Activated CD4-positive, alpha-beta T cell treated with anti-CD3 and anti-CD28 coated beads for 48 hours (primary cell): ENCODE results near the gene CNTN6.

Source experiments
- DNase-seq: peaks from one replicate; pipeline ENCODE4 v3.0.0-alpha.2; 2020

The CNTN6 gene

GRCh38 chr3:1179146-1179545 lies 86.3 kb downstream of the CNTN6 start:
- no peak for DNase-seq

GRCh38 chr3:1183320-1184048 lies 90.7 kb downstream of the CNTN6 start:
- no peak for DNase-seq

- DNase-seq, result no peak
These were observed 97.7 kb downstream of the CNTN6 start for GRCh38 chr3:1190569-1190968.

- no peak for DNase-seq
These were observed 98.2 kb downstream of the CNTN6 start for GRCh38 chr3:1191026-1191425.

GRCh38 chr3:1195947-1196346 lies 103.1 kb downstream of the CNTN6 start:
- no peak for DNase-seq

- no peak for DNase-seq
These were observed 104.2 kb downstream of the CNTN6 start for GRCh38 chr3:1197051-1197450.

GRCh38 chr3:1200371-1200770 lies 107.5 kb downstream of the CNTN6 start:
- DNase-seq, result no peak

- no peak for DNase-seq
These were observed 115.1 kb downstream of the CNTN6 start for GRCh38 chr3:1207904-1208303.

GRCh38 chr3:1214933-1215332 lies 122.1 kb downstream of the CNTN6 start:
- no peak for DNase-seq

- DNase-seq, result no peak
These were observed 124.0 kb downstream of the CNTN6 start for GRCh38 chr3:1216856-1217255.

- no peak for DNase-seq
These were observed 134.3 kb downstream of the CNTN6 start for GRCh38 chr3:1227111-1227510.

- no peak for DNase-seq
These were observed 135.5 kb downstream of the CNTN6 start for GRCh38 chr3:1228289-1228688.

- DNase-seq, result no peak
These were observed 138.1 kb downstream of the CNTN6 start for GRCh38 chr3:1230920-1231319.

GRCh38 chr3:1232276-1232675 lies 139.5 kb downstream of the CNTN6 start:
- no peak for DNase-seq

GRCh38 chr3:1235526-1236120 lies 142.8 kb downstream of the CNTN6 start:
- no peak for DNase-seq

GRCh38 chr3:1251282-1252060 lies 158.6 kb downstream of the CNTN6 start:
- DNase-seq, result no peak

- no peak for DNase-seq
These were observed 159.2 kb downstream of the CNTN6 start for GRCh38 chr3:1252061-1252430.

- no peak for DNase-seq
These were observed 169.4 kb downstream of the CNTN6 start for GRCh38 chr3:1262246-1262645.

- no peak for DNase-seq
These were observed 170.3 kb downstream of the CNTN6 start for GRCh38 chr3:1263121-1263520.

- no peak for DNase-seq
These were observed 177.0 kb downstream of the CNTN6 start for GRCh38 chr3:1269808-1270207.

GRCh38 chr3:1272546-1273265 lies 179.9 kb downstream of the CNTN6 start:
- DNase-seq, result no peak

- DNase-seq, result peak; percentile 2
These were observed 182.7 kb downstream of the CNTN6 start for GRCh38 chr3:1275495-1275894.

GRCh38 chr3:1287815-1288214 lies 195.0 kb downstream of the CNTN6 start:
- DNase-seq, result no peak
